Kidney epithelial cell (primary cell): ENCODE results near the gene MYO5A. TPM values are rescaled to one million over a fixed set of nuclear protein-coding genes. Genes with fewer than 3 reads are reported as not detected.
"Not testable (repeated sequence)": the region's sequence is repeated elsewhere in the genome, so short reads cannot be mapped to it uniquely, and the experiment has no call there.

Source experiments
- DNase-seq: peaks from one replicate; pipeline ENCODE4 v3.0.0-alpha.2; 2010; ENCODE audit warnings: low read depth
- H3K27me3 ChIP-seq: 2 replicates; pipeline ENCODE4 v1.6.0; 2011; ENCODE audit warnings: low read length; ENCODE audit not compliant: control insufficient read depth, insufficient read depth
- H3K36me3 ChIP-seq: 2 replicates; pipeline ENCODE4 v1.5.1; 2011; ENCODE audit warnings: low read length; ENCODE audit not compliant: control insufficient read depth, insufficient read depth
- H3K4me3 ChIP-seq: 2 replicates; pipeline ENCODE4 v1.5.1; 2011; ENCODE audit warnings: low read depth, mild to moderate bottlenecking, control low read depth, low read length
- CTCF ChIP-seq: IDR thresholded peaks from 2 replicates; pipeline ENCODE4 v1.5.1; 2011; ENCODE audit warnings: mild to moderate bottlenecking, moderate library complexity, low read length, control low read depth, inconsistent platforms; ENCODE audit not compliant: insufficient read depth, poor library complexity, severe bottlenecking
- total RNA-seq: library from RNA; depleted of rRNA; stranded (reverse); fragments of >200 nt; gene quantifications from 2 replicates; pipeline ENCODE4 v1.2.3, GENCODE V29; 2015

MYO5A gene
- 31.4 and 34.2 TPM in 2 replicates for total RNA-seq

GRCh38 chr15:52528564-52529340 is at the start of gene MYO5A:
TSS of gene MYO5A (minus strand) at chr15:52528880. CDS start at chr15:52528806, 74 bp downstream.
- Histone ChIP-seq H3K4me3 (peak within 1 kb of the TSS; percentile 77), H3K36me3 (no peaks in the 10 kb centered on the region), H3K27me3 (peaks cover 2% of the 10 kb centered on the region)
- no peak for DNase-seq
- no peak for TF ChIP-seq CTCF

GRCh38 chr15:52576692-52577091 is 48.0 kb upstream of the MYO5A start:
- H3K4me3 ChIP-seq, result no peak overlapping the region
- DNase-seq, result no peak
- TF ChIP-seq CTCF, result no peak
- H3K27me3 ChIP-seq, result no peaks in the 10 kb centered on the region
- H3K36me3 ChIP-seq, result no peaks in the 10 kb centered on the region

GRCh38 chr15:52575573-52575972 is 46.9 kb upstream of the MYO5A start:
- not testable (repeated sequence) for H3K27me3 ChIP-seq, DNase-seq, H3K4me3 ChIP-seq, H3K36me3 ChIP-seq

GRCh38 chr15:52575072-52575471 is 46.4 kb upstream of the MYO5A start:
- DNase-seq, result no peak
- Histone ChIP-seq H3K27me3 (no peaks in the 10 kb centered on the region), H3K4me3 (no peak overlapping the region), H3K36me3 (no peaks in the 10 kb centered on the region)
- no peak for TF ChIP-seq CTCF

- not testable (repeated sequence) for DNase-seq, H3K27me3 ChIP-seq, H3K36me3 ChIP-seq, H3K4me3 ChIP-seq
Measured at GRCh38 chr15:52574623-52575022, 45.9 kb upstream of the MYO5A start.

GRCh38 chr15:52568601-52569585 is 40.2 kb upstream of the MYO5A start, which contains the start of gene ARPP19:
TSS of gene ARPP19 (minus strand) at chr15:52569030. CDS start at chr15:52568892, 138 bp downstream.
- no peak for TF ChIP-seq CTCF
- Histone ChIP-seq H3K27me3 (no peaks in the 10 kb centered on the region), H3K36me3 (no peaks in the 10 kb centered on the region), H3K4me3 (peak within 1 kb of the TSS; percentile 75)
- peak; percentile 78 for DNase-seq
